IMR-90 (cell line): ENCODE results near the gene RIPOR2. TPM values are rescaled to one million over a fixed set of nuclear protein-coding genes. Genes with fewer than 3 reads are reported as not detected.

ENCODE experiments used
- ATAC-seq: fragments of 200-7000 bp; cut with Tn5 transposase; 2 replicates; pipeline ENCODE4 v1.9.1; 2020; ENCODE audit warnings: low read depth, mild to moderate bottlenecking, moderate library complexity
- BruUV-seq: library from RNA; stranded (reverse); fragments of 400-500 nt; replicated peaks from 2 replicates; lab custom pipeline; 2021; lab: Mats Ljungman, UMichigan
- CTCF ChIA-PET: fragments of 300-600 bp; formaldehyde crosslinking; extraction: SDS; loops from one replicate; lab custom pipeline; 2021; ENCODE audit warnings: antibody characterized with exemption; lab: Yijun Ruan, JAX
- POLR2A ChIA-PET: fragments of 300-600 bp; sonication (Branson Sonifier 250); formaldehyde crosslinking; loops from one replicate; lab custom pipeline; 2022; ENCODE audit warnings: antibody characterized with exemption; ENCODE audit not compliant: unreplicated experiment; lab: Charles Lee
- DNase-seq: peaks from one replicate; pipeline ENCODE4 v3.0.0; 2013
- H2AFZ ChIP-seq: replicated peaks from 2 replicates; pipeline ENCODE3; 2013; ENCODE audit warnings: low read length, mild to moderate bottlenecking; ENCODE audit not compliant: poor library complexity
- H2AK5ac ChIP-seq: 2 replicates; pipeline ENCODE4 v1.6.1; 2013; ENCODE audit warnings: low read depth, low read length, inconsistent platforms
- H2AK9ac ChIP-seq: replicated peaks from 2 replicates; pipeline ENCODE3; 2013; ENCODE audit warnings: mild to moderate bottlenecking, low read depth, low read length, moderate library complexity; ENCODE audit not compliant: poor library complexity
- H2BK120ac ChIP-seq: 2 replicates; pipeline ENCODE4 v1.6.1; 2013; ENCODE audit warnings: low read depth, low read length, inconsistent platforms
- H2BK15ac ChIP-seq: 3 replicates; pipeline ENCODE4 v1.6.1; 2013; ENCODE audit warnings: low read depth, low read length, inconsistent platforms
- H2BK20ac ChIP-seq: 2 replicates; pipeline ENCODE4 v1.6.1; 2013; ENCODE audit warnings: low read depth, mild to moderate bottlenecking, inconsistent platforms, low read length, moderate library complexity
- H2BK5ac ChIP-seq: 2 replicates; pipeline ENCODE4 v1.6.1; 2013; ENCODE audit warnings: mild to moderate bottlenecking, low read depth, low read length, inconsistent platforms; ENCODE audit not compliant: poor library complexity, severe bottlenecking
- H3K14ac ChIP-seq: replicated peaks from 2 replicates; pipeline ENCODE4 v1.6.1; 2013; ENCODE audit warnings: low read depth, low read length, inconsistent platforms
- H3K18ac ChIP-seq: 2 replicates; pipeline ENCODE4 v1.6.1; 2013; ENCODE audit warnings: low read depth, low read length, control low read depth
- H3K23ac ChIP-seq: 2 replicates; pipeline ENCODE4 v1.6.1; 2013; ENCODE audit warnings: low read depth, low read length, inconsistent platforms
- H3K27ac ChIP-seq: 2 replicates; pipeline ENCODE4 v1.5.1; 2013; ENCODE audit warnings: mild to moderate bottlenecking, control low read depth, low read length; ENCODE audit not compliant: insufficient read depth
- H3K27me3 ChIP-seq: 2 replicates; pipeline ENCODE4 v1.6.1; 2013; ENCODE audit warnings: low read length; ENCODE audit not compliant: control insufficient read depth, insufficient read depth
- H3K36me3 ChIP-seq: 2 replicates; pipeline ENCODE4 v1.6.1; 2013; ENCODE audit warnings: low read length, mixed read lengths; ENCODE audit not compliant: control insufficient read depth, insufficient read depth
- H3K4ac ChIP-seq: 2 replicates; pipeline ENCODE4 v1.6.1; 2013; ENCODE audit warnings: low read depth, low read length, inconsistent platforms
- H3K4me1 ChIP-seq: 2 replicates; pipeline ENCODE4 v1.6.1; 2013; ENCODE audit warnings: low read length, mixed read lengths; ENCODE audit not compliant: control insufficient read depth, insufficient read depth
- H3K4me2 ChIP-seq: 2 replicates; pipeline ENCODE4 v1.6.1; 2013; ENCODE audit warnings: low read depth, mild to moderate bottlenecking, control low read depth, low read length, moderate library complexity
- H3K4me3 ChIP-seq: 2 replicates; pipeline ENCODE4 v1.5.1; 2013; ENCODE audit warnings: low read depth, mild to moderate bottlenecking, control low read depth, low read length, moderate library complexity; ENCODE audit not compliant: insufficient read depth
- H3K56ac ChIP-seq: 2 replicates; pipeline ENCODE4 v1.6.1; 2013; ENCODE audit warnings: low read length, inconsistent platforms; ENCODE audit not compliant: insufficient read depth; ENCODE audit errors: extremely low read depth
- H3K79me1 ChIP-seq, 2 experiments: 2 replicates each; pipeline ENCODE4 v1.6.1; 2013; ENCODE audit warnings: low read length in 2 of 2, inconsistent platforms in 1 of 2, low read depth in 1 of 2
- H3K9ac ChIP-seq: 2 replicates; pipeline ENCODE4 v1.6.1; 2013; ENCODE audit warnings: low read depth, low read length, control low read depth
- H3K9me1 ChIP-seq: 2 replicates; pipeline ENCODE4 v1.6.1; 2013; ENCODE audit warnings: low read length, inconsistent platforms; ENCODE audit not compliant: insufficient read depth
- H3K9me3 ChIP-seq: 2 replicates; pipeline ENCODE4 v1.6.1; 2013; ENCODE audit warnings: low read length; ENCODE audit not compliant: control insufficient read depth, insufficient read depth
- H4K20me1 ChIP-seq: 2 replicates; pipeline ENCODE4 v1.6.1; 2013; ENCODE audit warnings: low read length, inconsistent platforms; ENCODE audit not compliant: insufficient read depth
- H4K5ac ChIP-seq: 2 replicates; pipeline ENCODE4 v1.6.1; 2013; ENCODE audit warnings: mild to moderate bottlenecking, low read depth, low read length, control low read depth
- H4K8ac ChIP-seq, 2 experiments: 2 replicates each; pipeline ENCODE4 v1.6.1; 2013; ENCODE audit warnings: low read depth in 2 of 2, low read length in 2 of 2, control low read depth in 1 of 2, inconsistent platforms in 1 of 2
- H4K91ac ChIP-seq: 2 replicates; pipeline ENCODE4 v1.6.1; 2013; ENCODE audit warnings: low read depth, low read length, inconsistent platforms; ENCODE audit not compliant: insufficient read depth
- CHD1 ChIP-seq: IDR thresholded peaks from 2 replicates; pipeline ENCODE4 v1.6.1; 2012; ENCODE audit warnings: low read depth, low read length, improper control_type of control experiment
- FOS ChIP-seq: fragments of 150-350 bp; IDR thresholded peaks from 2 replicates; pipeline ENCODE4 v1.6.1; 2016; ENCODE audit warnings: low read depth, low read length
- MAZ ChIP-seq: IDR thresholded peaks from 2 replicates; pipeline ENCODE4 v1.6.1; 2012; ENCODE audit warnings: low read depth, mild to moderate bottlenecking, low read length, improper control_type of control experiment, moderate library complexity, borderline replicate concordance
- MXI1 ChIP-seq: IDR thresholded peaks from 2 replicates; pipeline ENCODE4 v1.6.1; 2012; ENCODE audit warnings: low read depth, mild to moderate bottlenecking, low read length, moderate library complexity, borderline replicate concordance
- NFE2L2 ChIP-seq: fragments of 150-350 bp; IDR thresholded peaks from 2 replicates; pipeline ENCODE4 v1.6.1; 2016; ENCODE audit warnings: low read depth, mild to moderate bottlenecking, low read length
- POLR2A ChIP-seq: IDR thresholded peaks from 2 replicates; pipeline ENCODE4 v1.6.1; 2012; ENCODE audit warnings: mild to moderate bottlenecking, low read depth, low read length
- RAD21 ChIP-seq: IDR thresholded peaks from 2 replicates; pipeline ENCODE4 v1.6.1; 2012; ENCODE audit warnings: low read length, improper control_type of control experiment
- RFX5 ChIP-seq: IDR thresholded peaks from 2 replicates; pipeline ENCODE4 v1.8.0; 2012; ENCODE audit warnings: low read depth, mild to moderate bottlenecking, low read length, moderate library complexity
- SMC3 ChIP-seq: fragments of 150-350 bp; IDR thresholded peaks from 2 replicates; pipeline ENCODE4 v1.6.1; 2016; ENCODE audit warnings: low read depth, mild to moderate bottlenecking, antibody characterized with exemption, low read length, moderate library complexity
- WGBS, 2 experiments: methylation state at CpG; one replicate each; pipeline versions ENCODE4 v1.1.5 to v1.1.7; 2013; ENCODE audit warnings: missing lambda C conversion rate in 2 of 2; ENCODE audit not compliant: insufficient read length in 1 of 2; ENCODE audit errors: extremely low coverage in 2 of 2; 5-methylcytosine and 5-hydroxymethylcytosine counted together
- dilution Hi-C: fragments of 300-500 bp; cut with HindIII; formaldehyde crosslinking; loops from one replicate; pipeline ENCODE4 v1.14.3; 2018; ENCODE audit warnings: low sequenced_read_pairs; ENCODE audit not compliant: unreplicated experiment
- in situ Hi-C: fragments of 300-500 bp; cut with MboI; formaldehyde crosslinking; loops from 3 replicates; pipeline ENCODE4 v1.14.3; 2019; ENCODE audit warnings: low sequenced_read_pairs, inconsistent platforms, mixed read lengths
- intact Hi-C: fragments of 100-400 bp; cut with micrococcal nuclease; formaldehyde crosslinking; loops from 2 replicates; pipeline ENCODE4 v1.10.0; 2022
- polyA plus RNA-seq, 3 experiments: library from polyadenylated mRNA; depleted of rRNA; stranded (reverse); fragments of >200 nt; gene quantifications; 2 replicates each; pipeline ENCODE4 v1.2.3, GENCODE V29; 2012; ENCODE audit warnings: low replicate concordance in 1 of 3
- total RNA-seq: library from RNA; depleted of rRNA; stranded (reverse); fragments of >200 nt; gene quantifications from 2 replicates; pipeline ENCODE4 v1.2.3, GENCODE V29; 2012
- TF ChIP-seq, protein P1 (sequence below): conservative IDR thresholded peaks from 2 replicates; pipeline ENCODE4 v1.5.1; 2012; ENCODE audit warnings: mild to moderate bottlenecking, low read depth, low read length, improper control_type of control experiment

RIPOR2 gene
- total and polyA plus RNA-seq, 2 of the 4 experiments (the other 2 are of a cell fraction): 1.1 to 1.2 TPM

DNA sequence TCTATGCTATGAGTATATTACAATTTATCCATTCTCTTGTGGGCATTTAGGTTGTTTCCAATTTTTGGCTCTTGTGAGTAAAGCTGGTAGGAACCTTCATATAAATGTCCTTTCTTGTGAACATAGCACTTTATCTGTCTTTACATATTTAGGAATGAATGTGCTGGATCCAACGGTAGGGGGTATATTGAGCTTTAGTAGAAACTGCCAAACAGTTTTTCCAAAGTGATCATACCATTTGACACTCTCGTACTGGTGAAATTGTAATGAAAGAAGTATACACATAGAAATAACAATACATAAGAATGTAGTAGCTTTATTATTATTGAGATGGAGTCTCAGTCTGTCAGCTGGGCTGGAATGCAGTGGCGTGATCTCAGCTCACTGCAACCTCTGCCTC is 106.1 kb downstream of the RIPOR2 start:
- POLR2A ChIA-PET: no interaction called here
- H2AK5ac ChIP-seq: no peak overlapping the region

More for the DNA sequence above, 106.1 kb downstream of the RIPOR2 start:
- no peak overlapping the region for H3K18ac ChIP-seq
- no peak overlapping the region for H3K4ac ChIP-seq
- no peaks in the 10 kb centered on the region for H3K9me3 ChIP-seq
- H3K56ac ChIP-seq: no peak overlapping the region
- H3K79me1 ChIP-seq: no peaks in the 10 kb centered on the region
- H2BK20ac ChIP-seq: no peak overlapping the region
- CTCF ChIA-PET: interaction anchor here (0.6 to 1.0 kb wide), 2 partner anchors 8 to 26 kb away, joined by 3 to 4 read pairs; no protein-coding TSS in a partner anchor
- DNase-seq (no peak), ATAC-seq (no peak)
- TF ChIP-seq FOS (no peak), SMC3 (no peak), POLR2A (no peak), NFE2L2 (no peak), RFX5 (no peak), MAZ (no peak), MXI1 (no peak), RAD21 (no peak), CHD1 (no peak)
- TF ChIP-seq, protein P1, sequence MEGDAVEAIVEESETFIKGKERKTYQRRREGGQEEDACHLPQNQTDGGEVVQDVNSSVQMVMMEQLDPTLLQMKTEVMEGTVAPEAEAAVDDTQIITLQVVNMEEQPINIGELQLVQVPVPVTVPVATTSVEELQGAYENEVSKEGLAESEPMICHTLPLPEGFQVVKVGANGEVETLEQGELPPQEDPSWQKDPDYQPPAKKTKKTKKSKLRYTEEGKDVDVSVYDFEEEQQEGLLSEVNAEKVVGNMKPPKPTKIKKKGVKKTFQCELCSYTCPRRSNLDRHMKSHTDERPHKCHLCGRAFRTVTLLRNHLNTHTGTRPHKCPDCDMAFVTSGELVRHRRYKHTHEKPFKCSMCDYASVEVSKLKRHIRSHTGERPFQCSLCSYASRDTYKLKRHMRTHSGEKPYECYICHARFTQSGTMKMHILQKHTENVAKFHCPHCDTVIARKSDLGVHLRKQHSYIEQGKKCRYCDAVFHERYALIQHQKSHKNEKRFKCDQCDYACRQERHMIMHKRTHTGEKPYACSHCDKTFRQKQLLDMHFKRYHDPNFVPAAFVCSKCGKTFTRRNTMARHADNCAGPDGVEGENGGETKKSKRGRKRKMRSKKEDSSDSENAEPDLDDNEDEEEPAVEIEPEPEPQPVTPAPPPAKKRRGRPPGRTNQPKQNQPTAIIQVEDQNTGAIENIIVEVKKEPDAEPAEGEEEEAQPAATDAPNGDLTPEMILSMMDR: no peak
- no peak overlapping the region for H2BK5ac ChIP-seq
- no peaks in the 10 kb centered on the region for H3K27me3 ChIP-seq
- no peak overlapping the region for H3K23ac ChIP-seq
- peaks cover 14% of the 10 kb centered on the region for H3K36me3 ChIP-seq
- no peak overlapping the region for H4K91ac ChIP-seq
- no peak overlapping the region for H3K27ac ChIP-seq
- H2AFZ ChIP-seq: no peak overlapping the region
- intact Hi-C loops: loop anchor here (5.0 kb wide), 1 partner anchor 32 kb away; the partner anchor contains the start of gene ARMH2
- no peak overlapping the region for H3K4me2 ChIP-seq
- H3K9ac ChIP-seq: no peak overlapping the region
- H2BK120ac ChIP-seq: no peak overlapping the region
- H3K4me3 ChIP-seq: no peak overlapping the region
- BruUV-seq: no TSS peak
- dilution Hi-C loops: loop anchor here (25.0 kb wide), 1 partner anchor 258 kb away; no protein-coding TSS in a partner anchor
- in situ Hi-C loops: no loop called here
- H4K5ac ChIP-seq: no peak overlapping the region
- no peaks in the 10 kb centered on the region for H4K20me1 ChIP-seq
- H3K4me1 ChIP-seq: peaks cover 9% of the 10 kb centered on the region
- no peak overlapping the region for H2AK9ac ChIP-seq
- H4K8ac ChIP-seq: no peak overlapping the region
- H3K14ac ChIP-seq: no peak overlapping the region
- no CpG with 5 or more reads among the region's 3 CpGs for WGBS, 2 experiments
- H3K9me1 ChIP-seq: 0 out of 2 replicates have a peak, but pooled peaks cover 5% of the 10 kb centered on the region
- no peak overlapping the region for H2BK15ac ChIP-seq
